ENCODE results near the gene BRCA1.
"Not testable (repeated sequence)": the region's sequence is repeated elsewhere in the genome, so short reads cannot be mapped to it uniquely, and the experiment has no call there.

BRCA1 gene

GRCh38 chr17:43070872-43071271 lies 54.3 kb downstream of the BRCA1 start:
- TF ChIP-seq, protein P1, sequence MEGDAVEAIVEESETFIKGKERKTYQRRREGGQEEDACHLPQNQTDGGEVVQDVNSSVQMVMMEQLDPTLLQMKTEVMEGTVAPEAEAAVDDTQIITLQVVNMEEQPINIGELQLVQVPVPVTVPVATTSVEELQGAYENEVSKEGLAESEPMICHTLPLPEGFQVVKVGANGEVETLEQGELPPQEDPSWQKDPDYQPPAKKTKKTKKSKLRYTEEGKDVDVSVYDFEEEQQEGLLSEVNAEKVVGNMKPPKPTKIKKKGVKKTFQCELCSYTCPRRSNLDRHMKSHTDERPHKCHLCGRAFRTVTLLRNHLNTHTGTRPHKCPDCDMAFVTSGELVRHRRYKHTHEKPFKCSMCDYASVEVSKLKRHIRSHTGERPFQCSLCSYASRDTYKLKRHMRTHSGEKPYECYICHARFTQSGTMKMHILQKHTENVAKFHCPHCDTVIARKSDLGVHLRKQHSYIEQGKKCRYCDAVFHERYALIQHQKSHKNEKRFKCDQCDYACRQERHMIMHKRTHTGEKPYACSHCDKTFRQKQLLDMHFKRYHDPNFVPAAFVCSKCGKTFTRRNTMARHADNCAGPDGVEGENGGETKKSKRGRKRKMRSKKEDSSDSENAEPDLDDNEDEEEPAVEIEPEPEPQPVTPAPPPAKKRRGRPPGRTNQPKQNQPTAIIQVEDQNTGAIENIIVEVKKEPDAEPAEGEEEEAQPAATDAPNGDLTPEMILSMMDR (IDR thresholded peaks at IDR 0.05; ENCODE audit: control insufficient read depth, insufficient read depth, low read depth, low read length, missing control alignments), result no peak
- no peak overlapping the region for H3K4me3 ChIP-seq (ENCODE audit: control insufficient read depth, low read depth, low read length)
- no peak for DNase-seq (ENCODE audit: low read depth)

DNA sequence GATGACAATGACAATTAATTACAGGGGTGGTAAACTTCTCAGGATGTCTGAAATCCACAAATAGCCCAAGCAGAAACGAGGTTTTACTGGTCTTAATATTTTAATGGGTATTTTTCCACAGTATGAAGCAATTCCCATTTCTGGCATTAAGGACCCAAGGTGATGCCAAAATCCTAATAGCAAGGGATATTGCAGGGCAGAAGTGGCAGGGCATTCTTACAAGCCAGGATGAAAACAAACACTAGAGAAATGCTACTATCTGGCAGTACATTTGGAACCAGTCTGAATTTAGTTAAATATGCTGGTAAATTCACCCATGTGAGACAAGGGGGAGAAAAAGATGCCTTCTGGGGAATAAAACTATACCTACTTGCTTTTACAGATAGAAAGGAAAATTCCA lies 54.9 kb downstream of the BRCA1 start:
- DNase-seq (ENCODE audit: low read depth), result no peak
- TF ChIP-seq, protein P1 (IDR thresholded peaks at IDR 0.05; ENCODE audit: control insufficient read depth, insufficient read depth, low read depth, low read length, missing control alignments), result no peak
- H3K4me3 ChIP-seq (ENCODE audit: control insufficient read depth, low read depth, low read length), result no peak overlapping the region

DNA sequence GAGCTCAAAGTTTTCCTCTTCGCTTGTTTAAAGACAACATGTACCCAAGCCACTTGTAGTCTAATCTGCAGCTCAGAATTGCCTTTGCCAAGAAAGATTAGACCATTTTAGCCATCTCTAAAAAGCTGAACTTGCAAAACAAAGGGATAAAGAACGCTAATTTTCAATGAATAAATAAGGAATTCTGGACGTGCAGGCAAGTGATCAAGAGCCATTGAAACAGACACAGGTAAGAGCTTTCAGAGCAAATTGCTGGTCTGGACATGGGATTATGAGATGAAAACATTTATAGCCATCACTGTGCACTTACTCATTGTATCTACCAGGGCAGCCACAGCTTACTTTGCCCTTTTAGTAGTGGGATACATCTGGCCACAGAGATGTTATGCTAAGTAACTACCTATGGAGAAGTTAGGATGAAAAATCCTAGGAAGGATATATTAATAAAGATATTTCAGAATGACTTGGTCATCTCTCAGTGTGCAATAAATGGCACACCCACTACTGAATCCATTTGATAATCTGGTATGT lies 55.7 kb downstream of the BRCA1 start:
- no peak for DNase-seq (ENCODE audit: low read depth)

GRCh38 chr17:43068570-43069367 lies 56.4 kb downstream of the BRCA1 start:
- DNase-seq (ENCODE audit: low read depth), result no peak
- H3K4me3 ChIP-seq (ENCODE audit: control insufficient read depth, low read depth, low read length), result no peak overlapping the region
- TF ChIP-seq, protein P1 (IDR thresholded peaks at IDR 0.05; ENCODE audit: control insufficient read depth, insufficient read depth, low read depth, low read length, missing control alignments), result no peak

More for the DNA sequence above, 55.7 kb downstream of the BRCA1 start:
- TF ChIP-seq, protein P1 (IDR thresholded peaks at IDR 0.05; ENCODE audit: control insufficient read depth, insufficient read depth, low read depth, low read length, missing control alignments), result no peak
- H3K4me3 ChIP-seq (ENCODE audit: control insufficient read depth, low read depth, low read length), result no peak overlapping the region

DNA sequence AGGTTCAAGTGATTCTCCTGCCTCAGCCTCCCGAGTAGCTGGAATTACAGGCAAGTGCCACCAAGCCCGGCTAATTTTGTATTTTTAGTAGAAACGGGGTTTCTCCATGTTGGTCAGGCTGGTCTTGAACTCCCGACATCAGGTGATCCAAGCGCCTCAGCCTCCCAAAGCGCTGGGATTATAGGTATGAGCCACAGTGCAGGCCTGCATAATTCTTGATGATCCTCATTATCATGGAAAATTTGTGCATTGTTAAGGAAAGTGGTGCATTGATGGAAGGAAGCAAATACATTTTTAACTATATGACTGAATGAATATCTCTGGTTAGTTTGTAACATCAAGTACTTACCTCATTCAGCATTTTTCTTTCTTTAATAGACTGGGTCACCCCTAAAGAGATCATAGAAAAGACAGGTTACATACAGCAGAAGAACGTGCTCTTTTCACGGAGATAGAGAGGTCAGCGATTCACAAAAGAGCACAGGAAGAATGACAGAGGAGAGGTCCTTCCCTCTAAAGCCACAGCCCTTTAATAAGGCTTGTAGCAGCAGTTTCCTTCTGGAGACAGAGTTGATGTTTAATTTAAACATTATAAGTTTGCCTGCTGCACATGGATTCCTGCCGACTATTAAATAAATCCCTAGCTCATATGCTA lies 62.1 kb downstream of the BRCA1 start:
- TF ChIP-seq, protein P1 (IDR thresholded peaks at IDR 0.05; ENCODE audit: control insufficient read depth, insufficient read depth, low read depth, low read length, missing control alignments), result no peak
- no peak for DNase-seq (ENCODE audit: low read depth)
- no peak overlapping the region for H3K4me3 ChIP-seq (ENCODE audit: control insufficient read depth, low read depth, low read length)

GRCh38 chr17:43056051-43056450 lies 69.1 kb downstream of the BRCA1 start:
- TF ChIP-seq, protein P1 (IDR thresholded peaks at IDR 0.05; ENCODE audit: control insufficient read depth, insufficient read depth, low read depth, low read length, missing control alignments), result no peak
- no peak for DNase-seq (ENCODE audit: low read depth)
- no peak overlapping the region for H3K4me3 ChIP-seq (ENCODE audit: control insufficient read depth, low read depth, low read length)

- not testable (repeated sequence) for DNase-seq (ENCODE audit: low read depth); H3K4me3 ChIP-seq (ENCODE audit: control insufficient read depth, low read depth, low read length)
Measured at GRCh38 chr17:43053008-43053407, 72.2 kb downstream of the BRCA1 start.
